Skin epidermis (tissue), 12 donors: ENCODE results near the gene DNAH17.
A peak's percentile ranks its signal among the peaks of the same experiment; 100 is the strongest.

Experiments
- H3K27ac ChIP-seq, 21 experiments: fragments of 200-600 bp; sonication (generic) in 11 of 21; one replicate each; pipeline ENCODE4 v1.5.0; 2020; ENCODE audit warnings: mild to moderate bottlenecking in 3 of 21, inconsistent platforms in 2 of 21, moderate library complexity in 2 of 21
- H3K4me3 ChIP-seq, 7 experiments: fragments of 200-600 bp; sonication (generic) in 2 of 7; one replicate each; pipeline ENCODE4 v1.5.0; 2020; ENCODE audit warnings: inconsistent platforms in 2 of 7, mild to moderate bottlenecking in 2 of 7, moderate library complexity in 1 of 7

Gene DNAH17

GRCh38 chr17:78391843-78392242 lies 185.4 kb downstream of the DNAH17 start:
- H3K4me3 ChIP-seq: no peak overlapping the region
- H3K27ac ChIP-seq: peak overlapping the region in 6 of 21 experiments; percentile 17 to 60 (median 36)

GRCh38 chr17:78391051-78391431 lies 186.2 kb downstream of the DNAH17 start:
- Histone ChIP-seq H3K4me3 (no peak overlapping the region), H3K27ac (peak overlapping the region in 6 of 21 experiments; percentile 17 to 89 (median 36))

GRCh38 chr17:78390241-78391050 lies 186.8 kb downstream of the DNAH17 start:
- H3K4me3 ChIP-seq: no peak overlapping the region
- peak overlapping the region in 9 of 21 experiments; percentile 20 to 89 (median 42) for H3K27ac ChIP-seq

GRCh38 chr17:78387977-78388941 lies 188.9 kb downstream of the DNAH17 start:
- no peak overlapping the region for H3K4me3 ChIP-seq

GRCh38 chr17:78384479-78385175 lies 192.6 kb downstream of the DNAH17 start:
- Histone ChIP-seq H3K4me3 (no peak overlapping the region), H3K27ac (peak overlapping the region; percentile 7 to 97 (median 70))

More at GRCh38 chr17:78387977-78388941, 188.9 kb downstream of the DNAH17 start:
- peak overlapping the region in 19 of 21 experiments; percentile 4 to 97 (median 67) for H3K27ac ChIP-seq

- no peak overlapping the region for H3K4me3 ChIP-seq
- H3K27ac ChIP-seq: peak overlapping the region; percentile 7 to 97 (median 72)
These were observed 193.3 kb downstream of the DNAH17 start for GRCh38 chr17:78383725-78384471.

GRCh38 chr17:78381601-78382232 lies 195.5 kb downstream of the DNAH17 start:
- H3K4me3 ChIP-seq: no peak overlapping the region
- peak overlapping the region in 19 of 21 experiments; percentile 4 to 97 (median 65) for H3K27ac ChIP-seq

- Histone ChIP-seq H3K4me3 (no peak overlapping the region), H3K27ac (peak overlapping the region in 13 of 21 experiments; percentile 36 to 97 (median 77))
These were observed 196.8 kb downstream of the DNAH17 start for GRCh38 chr17:78380370-78380769.

GRCh38 chr17:78379131-78379491 lies 198.1 kb downstream of the DNAH17 start:
- peak overlapping the region; percentile 83 to 97 (median 93) for H3K27ac ChIP-seq
- peak overlapping the region; percentile 85 to 100 (median 90) for H3K4me3 ChIP-seq

- Histone ChIP-seq H3K4me3 (peak within 1 kb of the TSS; percentile 85 to 100 (median 90)), H3K27ac (peak within 1 kb of the TSS; percentile 83 to 97 (median 93))
These were observed 198.7 kb downstream of the DNAH17 start, which contains the start of gene PGS1 for GRCh38 chr17:78378225-78379130. Gene PGS1 (plus strand): TSS chr17:78378649. CDS start chr17:78378666, 17 bp downstream.

- Histone ChIP-seq H3K27ac (peak overlapping the region in 20 of 21 experiments; percentile 83 to 97 (median 94)), H3K4me3 (peak overlapping the region; percentile 85 to 100 (median 90))
These were observed 199.4 kb downstream of the DNAH17 start for GRCh38 chr17:78377858-78378224.

GRCh38 chr17:78376161-78376560 lies 201.0 kb downstream of the DNAH17 start:
- peak overlapping the region in 18 of 21 experiments; percentile 27 to 97 (median 77) for H3K27ac ChIP-seq
- no peak overlapping the region for H3K4me3 ChIP-seq

GRCh38 chr17:78375401-78376151 lies 201.6 kb downstream of the DNAH17 start:
- Histone ChIP-seq H3K4me3 (no peak overlapping the region), H3K27ac (peak overlapping the region in 20 of 21 experiments; percentile 26 to 94 (median 78))

- H3K27ac ChIP-seq: peak overlapping the region in 20 of 21 experiments; percentile 26 to 94 (median 78)
- no peak overlapping the region for H3K4me3 ChIP-seq
These were observed 202.4 kb downstream of the DNAH17 start for GRCh38 chr17:78374631-78375274.

GRCh38 chr17:78374189-78374588 lies 203.0 kb downstream of the DNAH17 start:
- H3K4me3 ChIP-seq: no peak overlapping the region
- H3K27ac ChIP-seq: peak overlapping the region in 20 of 21 experiments; percentile 26 to 94 (median 78)
